ENCODE measurements around the gene FAM162A.
"Not testable (repeated sequence)": the region's sequence is repeated elsewhere in the genome, so short reads cannot be mapped to it uniquely, and the experiment has no call there.

Gene FAM162A

GRCh38 chr3:122421836-122422235 lies 37.9 kb downstream of the FAM162A start:
- no peak for DNase-seq

GRCh38 chr3:122427857-122428471 lies 44.0 kb downstream of the FAM162A start:
- DNase-seq = no peak

- DNase-seq = no peak
These were observed 46.4 kb downstream of the FAM162A start for GRCh38 chr3:122430371-122430770.

- DNase-seq = no peak
These were observed 52.0 kb downstream of the FAM162A start for GRCh38 chr3:122435950-122436349.

GRCh38 chr3:122443090-122443489 lies 59.1 kb downstream of the FAM162A start:
- no peak for DNase-seq

- not testable (repeated sequence) for DNase-seq
These were observed 59.9 kb downstream of the FAM162A start for GRCh38 chr3:122443762-122444490.

GRCh38 chr3:122444491-122444887 lies 60.5 kb downstream of the FAM162A start:
- DNase-seq = not testable (repeated sequence)

DNA sequence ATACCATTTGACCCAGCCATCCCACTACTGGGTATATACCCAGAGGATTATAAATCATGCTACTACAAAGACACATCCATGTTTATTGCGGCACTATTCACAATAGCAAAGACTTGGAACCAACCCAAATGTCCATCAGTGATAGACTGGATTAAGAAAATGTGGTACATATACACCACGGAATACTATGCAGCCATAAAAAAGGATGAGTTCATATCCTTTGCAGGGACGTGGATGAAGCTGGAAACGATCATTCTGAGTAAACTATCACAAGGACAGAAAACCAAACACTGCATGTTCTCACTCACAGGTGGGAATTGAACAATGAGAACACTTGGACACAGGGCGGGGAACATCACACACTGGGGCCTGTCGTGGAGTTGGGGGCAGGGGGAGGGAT lies 64.2 kb downstream of the FAM162A start:
- not testable (repeated sequence) for DNase-seq

DNA sequence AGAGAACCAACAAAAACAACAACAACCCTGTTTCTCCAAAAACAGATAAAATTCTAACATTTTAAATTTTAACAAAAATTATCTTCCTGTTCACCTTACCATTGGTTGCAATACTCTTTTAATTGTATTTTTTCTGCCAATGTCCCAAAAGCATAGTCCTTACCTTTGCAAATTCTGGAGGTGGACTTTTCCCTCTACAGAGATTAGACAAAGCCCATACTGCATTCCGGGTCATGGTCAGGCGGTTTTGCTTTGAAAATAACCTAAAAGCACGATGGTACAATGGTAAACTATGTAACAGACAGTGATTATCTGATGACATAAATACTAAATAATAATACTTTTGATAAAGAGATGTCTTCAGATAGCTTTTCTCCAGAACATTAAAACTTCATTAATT lies 67.4 kb downstream of the FAM162A start:
- DNase-seq = no peak

GRCh38 chr3:122456074-122456473 lies 72.1 kb downstream of the FAM162A start:
- DNase-seq = no peak

- no peak for DNase-seq
These were observed 73.7 kb downstream of the FAM162A start for GRCh38 chr3:122457706-122458105.

DNA sequence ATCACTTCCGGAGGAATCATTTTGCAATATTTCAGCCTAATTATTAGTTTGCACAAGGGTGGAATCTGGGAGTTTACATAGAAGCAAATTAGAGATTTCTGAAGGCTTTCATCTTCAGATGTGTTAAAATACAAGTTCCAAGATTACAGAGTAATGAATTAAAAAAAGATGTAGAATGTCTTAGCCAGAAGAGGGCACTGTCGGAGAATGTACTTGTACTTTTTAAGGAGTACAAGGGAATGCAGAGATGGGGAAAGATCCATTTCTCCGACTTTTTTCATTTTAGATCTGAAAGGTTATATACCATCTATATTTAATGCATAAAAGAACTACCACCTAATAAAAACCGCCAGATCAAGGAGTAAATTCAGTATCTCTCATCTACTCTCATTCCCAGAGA lies 75.0 kb downstream of the FAM162A start:
- DNase-seq = peak; percentile 53

DNA sequence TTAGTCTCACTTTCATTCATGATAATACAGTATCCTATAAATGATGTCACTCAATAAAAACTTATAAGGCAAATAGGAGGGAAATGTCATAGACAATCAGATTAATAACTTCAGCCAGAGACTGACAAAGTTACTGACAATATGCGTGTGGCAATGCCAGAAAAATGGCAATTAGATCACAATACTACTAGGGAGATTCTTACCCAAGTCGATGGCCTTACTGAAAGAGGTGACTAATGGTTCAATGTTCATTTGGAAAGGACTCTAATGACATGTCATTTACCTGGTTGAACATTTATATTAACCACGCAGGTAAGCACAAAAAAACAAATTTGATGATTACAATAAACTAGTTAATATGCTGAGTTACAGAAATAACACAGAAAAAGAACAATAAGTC lies 77.8 kb downstream of the FAM162A start:
- no peak for DNase-seq

Data from fibroblast of skin of right quadriceps (primary cell).